ENCODE data around the gene HIBCH.
"Not testable (repeated sequence)": the region's sequence is repeated elsewhere in the genome, so short reads cannot be mapped to it uniquely, and the experiment has no call there.

The HIBCH gene

DNA sequence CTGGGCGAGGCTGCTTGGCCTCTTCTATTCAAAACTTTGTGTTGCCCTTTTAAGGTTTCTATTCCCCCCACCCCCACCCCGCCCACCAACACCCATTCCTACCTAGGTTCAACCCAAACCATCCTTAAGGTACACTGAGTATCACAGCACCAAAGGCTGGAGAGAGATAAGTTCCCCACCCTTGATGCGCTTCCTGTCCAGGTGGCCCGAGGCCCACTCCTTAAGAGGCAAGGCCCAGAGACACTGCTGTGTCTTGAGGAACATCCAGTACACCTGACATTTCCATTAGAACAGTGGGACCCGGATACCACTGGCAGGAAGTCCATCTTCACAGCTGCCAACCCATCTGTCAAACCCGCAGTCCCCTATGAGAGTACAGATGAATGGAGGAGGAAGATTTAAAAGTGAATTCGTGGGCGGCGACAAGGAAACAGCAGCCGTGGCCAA lies 23.5 kb upstream of the HIBCH start:
- no peak for DNase-seq (ENCODE audit: low read depth, low spot score)

DNA sequence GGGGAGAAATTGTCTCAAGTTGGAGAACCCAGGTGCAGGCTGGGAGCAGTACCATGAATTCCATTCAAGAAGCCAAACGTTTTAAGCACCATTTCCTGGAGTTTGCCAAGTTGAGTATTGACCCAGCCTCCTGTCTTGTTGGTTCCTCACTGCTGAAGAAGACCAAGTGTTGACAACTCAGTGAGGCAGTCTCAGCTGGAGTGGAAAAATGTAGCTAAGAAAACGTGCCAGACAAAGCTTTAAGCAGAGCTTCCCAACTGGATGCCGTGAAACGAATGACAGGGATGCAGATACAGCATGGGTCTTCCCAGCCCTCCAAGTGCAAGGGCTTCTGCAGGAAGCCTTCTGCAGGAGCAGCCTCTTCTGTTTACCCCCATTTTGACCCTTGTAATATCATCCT lies 23.0 kb upstream of the HIBCH start:
- DNase-seq (ENCODE audit: low read depth, low spot score), result no peak

DNA sequence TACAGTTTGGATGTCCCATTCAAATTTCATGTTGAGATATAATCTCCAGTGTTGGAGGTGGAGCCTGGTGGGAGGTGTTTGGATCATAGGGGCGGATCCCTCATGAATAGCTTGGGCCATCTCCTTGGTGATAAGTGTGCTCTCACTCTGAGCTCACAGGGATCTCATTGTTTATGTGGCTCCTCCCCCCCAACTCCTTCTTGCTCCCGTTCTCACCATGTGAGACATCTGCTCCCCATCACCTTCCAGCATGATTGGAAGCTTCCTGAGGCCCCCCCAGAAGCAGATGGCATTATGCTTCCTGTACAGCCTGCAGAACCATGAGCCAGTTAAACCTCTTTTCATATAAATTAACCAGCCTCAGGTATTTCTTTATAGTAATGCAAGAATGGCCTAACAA lies 20.7 kb upstream of the HIBCH start:
- DNase-seq (ENCODE audit: low read depth, low spot score), result no peak

DNA sequence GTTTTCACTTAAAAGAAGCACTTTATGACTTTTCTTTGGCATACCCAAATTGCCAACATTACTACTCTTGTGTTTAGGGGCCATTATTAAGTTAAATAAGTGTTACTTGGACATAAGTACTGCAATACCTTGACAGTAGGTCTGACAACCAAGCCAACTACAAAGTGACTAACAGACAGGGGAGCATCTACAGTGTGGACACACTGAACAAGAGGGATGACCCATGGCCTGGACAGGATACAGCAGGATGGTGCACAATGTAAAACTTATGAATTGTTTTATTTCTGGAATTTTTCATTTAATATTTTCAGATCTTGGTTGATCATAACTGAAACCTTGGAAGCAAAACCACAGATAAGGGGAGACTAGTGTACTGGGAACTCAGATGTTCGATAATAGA lies 19.8 kb upstream of the HIBCH start:
- no peak for DNase-seq (ENCODE audit: low read depth, low spot score)

DNA sequence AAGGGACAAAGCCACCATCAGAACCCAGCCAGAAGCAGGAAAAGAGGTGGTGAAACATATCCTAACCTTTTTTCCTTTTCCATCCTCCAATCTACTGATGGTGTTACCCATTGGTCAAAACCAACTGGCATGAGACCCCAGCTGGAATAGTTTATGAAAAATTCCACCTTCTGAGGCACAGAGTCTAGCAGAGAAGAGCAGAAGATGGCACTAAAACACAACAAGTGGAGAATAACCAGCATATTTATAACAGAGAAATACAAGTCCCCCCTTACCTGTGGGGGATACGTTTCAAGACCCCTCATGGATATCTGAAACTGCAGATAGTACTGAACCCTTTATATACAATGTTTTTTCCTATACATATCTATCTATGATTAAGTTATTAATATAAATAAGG lies 18.8 kb upstream of the HIBCH start:
- DNase-seq (ENCODE audit: low read depth, low spot score), result no peak

DNA sequence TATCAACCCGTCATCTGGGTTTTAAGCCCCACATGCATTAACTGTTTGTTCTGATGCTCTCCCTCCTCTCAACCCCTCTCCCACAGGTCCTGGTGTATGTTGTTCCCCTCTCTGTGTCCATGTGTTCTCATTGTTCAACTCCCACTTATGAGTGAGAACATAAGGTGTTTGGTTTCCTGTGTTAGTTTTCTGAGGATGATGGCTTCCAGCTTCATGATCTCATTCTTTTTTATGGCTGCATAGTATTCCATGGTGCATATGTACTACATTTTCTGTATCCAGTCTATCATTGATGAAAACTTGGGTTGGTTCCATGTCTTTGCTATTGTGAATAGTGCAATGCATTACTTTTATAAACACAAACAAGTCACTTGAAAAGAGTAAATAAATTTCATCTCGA lies 16.8 kb upstream of the HIBCH start:
- DNase-seq (ENCODE audit: low read depth, low spot score), result no peak

DNA sequence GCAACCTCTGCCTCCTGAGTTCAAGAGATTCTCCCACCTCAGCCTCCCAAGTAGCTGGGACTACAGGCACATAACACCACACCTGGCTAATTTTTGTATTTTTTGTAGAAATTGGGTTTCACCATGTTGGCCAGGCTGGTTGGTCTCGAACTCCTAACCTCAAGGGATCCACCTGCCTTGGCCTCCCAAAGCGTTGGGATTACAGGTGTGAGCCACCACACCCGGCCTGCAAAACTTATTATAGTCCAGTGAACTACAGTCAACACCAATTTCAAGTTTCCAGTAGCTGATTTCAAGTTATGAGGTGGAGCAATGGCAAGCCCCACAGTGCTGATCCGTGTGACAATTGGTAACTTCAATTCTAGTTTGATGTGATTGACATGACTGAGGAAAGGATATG lies 16.0 kb upstream of the HIBCH start:
- not testable (repeated sequence) for DNase-seq (ENCODE audit: low read depth, low spot score)

DNA sequence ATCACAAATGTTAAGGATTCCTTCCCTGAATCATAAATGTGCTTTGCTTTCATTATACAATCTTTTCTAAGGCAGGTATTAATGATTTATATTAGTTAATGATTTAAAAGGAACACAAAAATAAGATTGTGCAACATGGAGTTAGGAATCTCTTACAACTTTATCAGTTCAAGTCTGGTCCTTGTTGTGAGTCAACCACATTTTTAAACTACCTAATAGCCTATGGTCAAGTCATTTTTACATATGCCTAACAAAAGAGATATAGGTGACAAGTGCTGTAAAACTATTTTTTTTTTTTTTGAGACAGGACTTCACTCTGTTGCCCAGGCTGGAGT lies 15.6 kb upstream of the HIBCH start:
- no peak for DNase-seq (ENCODE audit: low read depth, low spot score)

DNA sequence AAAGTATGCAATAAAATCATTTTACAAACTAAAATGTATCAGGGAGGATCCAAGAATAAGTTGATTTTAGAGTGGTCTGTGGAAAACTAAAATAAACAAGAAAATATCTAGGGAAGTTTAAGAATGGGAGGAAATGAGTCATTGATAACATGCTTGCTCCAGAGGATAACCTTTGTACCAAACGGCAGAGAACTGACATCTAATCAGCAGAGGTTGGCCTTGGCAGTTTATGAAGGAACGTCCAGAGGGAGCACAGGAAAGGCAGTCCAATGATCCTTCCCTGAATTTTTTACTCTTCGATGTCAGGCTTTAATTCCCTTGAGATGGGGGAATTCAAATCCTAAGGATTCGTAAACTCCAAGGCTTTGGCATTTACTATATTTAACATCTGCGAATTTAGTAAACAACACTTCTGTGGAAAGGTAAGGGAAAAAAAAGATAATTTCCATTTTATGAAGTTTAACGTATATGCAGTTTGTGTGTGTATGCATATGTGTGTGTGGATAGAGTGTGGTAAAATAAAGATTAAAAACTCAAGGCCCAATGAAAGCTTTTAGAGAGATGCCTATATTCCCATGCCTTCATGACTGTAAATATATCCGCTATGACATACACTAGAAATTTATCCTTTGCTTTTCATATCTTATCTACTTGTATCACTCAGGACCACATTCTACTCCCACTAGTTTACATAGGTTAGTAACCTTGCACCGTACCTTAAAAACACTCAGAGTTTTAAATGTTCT lies 15.0 kb upstream of the HIBCH start:
- DNase-seq (ENCODE audit: low read depth, low spot score), result no peak

DNA sequence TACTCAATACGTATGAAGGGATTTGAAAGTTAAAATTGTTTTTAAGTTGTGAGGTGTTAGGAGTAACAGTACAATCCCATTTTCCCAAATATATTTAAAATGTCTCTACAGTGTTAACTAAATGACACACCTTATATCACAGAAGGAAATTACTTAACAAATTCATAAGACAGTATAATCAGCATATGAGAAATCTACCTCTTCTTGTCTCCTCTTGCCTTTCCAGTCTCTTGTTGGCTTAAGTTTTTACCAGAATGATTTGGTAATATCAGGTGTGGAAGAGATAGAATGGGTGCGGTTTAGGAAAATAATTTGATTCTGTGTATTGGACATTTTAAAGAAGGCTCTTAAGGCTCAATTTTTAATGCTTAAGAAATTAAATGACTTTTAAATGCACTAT lies 14.3 kb upstream of the HIBCH start:
- no peak for DNase-seq (ENCODE audit: low read depth, low spot score)

DNA sequence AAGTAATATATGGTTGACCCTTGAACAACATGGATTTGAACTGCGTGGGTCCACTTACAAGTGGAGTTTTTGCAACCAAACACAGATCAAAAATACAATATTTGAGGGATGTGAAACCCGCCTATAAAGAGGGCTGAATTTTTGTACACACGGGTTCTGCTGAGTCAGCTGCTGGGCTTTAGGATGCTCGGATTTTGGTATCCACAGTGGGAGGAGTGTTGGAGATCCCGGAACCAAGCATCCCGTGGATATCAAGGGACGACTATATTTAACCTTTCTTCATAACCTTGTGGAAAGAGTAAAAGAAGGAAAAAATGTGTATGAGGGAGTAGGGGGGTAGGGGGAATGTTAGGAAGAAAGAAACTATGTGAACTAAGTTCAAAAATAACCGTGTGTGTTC lies 13.8 kb upstream of the HIBCH start:
- DNase-seq (ENCODE audit: low read depth, low spot score), result no peak

DNA sequence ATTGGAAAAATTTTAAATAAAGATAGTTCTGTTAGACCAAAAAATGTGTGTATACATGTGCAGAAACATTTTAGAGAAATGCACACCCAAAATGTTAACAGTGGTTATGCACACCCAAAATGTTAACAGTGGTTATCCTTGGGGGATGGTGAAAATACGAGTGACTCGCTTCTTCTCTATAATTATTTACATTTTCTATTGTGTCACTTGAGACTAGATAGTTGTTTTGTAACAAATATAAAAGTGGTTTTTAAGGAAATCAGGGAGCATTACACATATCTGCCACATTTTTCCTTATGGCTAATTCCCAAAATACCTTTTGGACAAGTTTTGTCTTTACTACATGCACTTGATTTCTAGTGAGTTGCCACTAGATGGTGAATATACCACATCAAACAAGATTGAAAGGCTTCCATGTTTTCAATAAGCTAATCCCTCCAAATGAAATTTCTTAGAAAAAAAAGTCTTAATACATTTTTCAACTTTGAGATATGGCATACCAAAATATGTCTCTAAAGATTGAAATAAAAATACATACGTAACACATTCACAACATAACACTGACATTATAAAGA lies 9.0 kb upstream of the HIBCH start:
- DNase-seq (ENCODE audit: low read depth, low spot score), result no peak

DNA sequence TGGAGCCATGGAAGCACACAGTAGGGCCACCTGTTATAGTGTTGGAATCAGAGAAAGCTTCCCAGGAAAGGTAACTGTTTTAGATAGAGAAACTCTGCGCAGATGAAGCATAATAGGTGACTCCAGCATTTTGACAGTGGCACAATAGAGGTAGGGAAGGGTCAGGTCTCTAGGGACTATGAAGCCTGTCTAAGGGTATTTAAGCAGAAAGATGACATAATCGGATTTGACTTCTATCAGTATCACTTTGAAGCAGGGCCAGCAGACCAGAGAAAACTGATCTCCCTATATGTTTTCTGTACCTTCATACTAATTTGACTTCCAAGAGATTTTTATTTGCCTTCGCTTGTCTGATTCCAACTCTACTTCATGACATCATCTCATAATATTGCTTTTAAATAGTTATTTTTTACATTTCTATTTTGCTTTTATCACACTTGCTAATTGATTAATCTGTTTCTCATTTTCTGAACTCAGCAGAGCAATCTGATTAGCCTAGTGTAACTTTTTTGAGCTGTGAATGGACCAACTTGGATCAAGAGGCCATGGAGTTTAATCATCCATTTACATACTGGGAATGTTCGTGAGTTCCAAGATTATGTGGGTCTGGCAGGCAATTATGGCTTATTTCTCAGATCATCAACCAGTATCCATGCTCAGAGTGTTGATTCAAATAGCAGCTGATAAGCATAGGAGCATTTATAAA lies 8.4 kb upstream of the HIBCH start:
- no peak for DNase-seq (ENCODE audit: low read depth, low spot score)

DNA sequence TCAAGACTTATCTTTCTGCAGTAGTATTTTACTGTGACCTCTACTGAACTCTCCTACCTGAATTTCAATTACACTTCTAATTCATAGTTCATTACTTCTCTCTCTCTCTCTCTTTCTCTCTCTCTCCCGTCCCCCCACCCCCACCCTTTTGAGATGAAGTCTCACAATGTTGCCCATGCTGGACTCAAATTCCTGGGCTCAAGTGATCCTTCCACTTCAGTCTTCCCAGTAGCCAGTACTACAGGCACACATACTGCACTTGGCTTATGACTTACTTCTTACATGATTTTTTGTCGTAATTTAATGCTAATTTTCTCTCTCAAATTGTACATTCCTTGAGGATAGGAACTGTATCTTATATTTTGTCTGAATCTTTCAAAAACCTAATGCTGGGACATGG lies 6.0 kb upstream of the HIBCH start:
- DNase-seq (ENCODE audit: low read depth, low spot score), result no peak

DNA sequence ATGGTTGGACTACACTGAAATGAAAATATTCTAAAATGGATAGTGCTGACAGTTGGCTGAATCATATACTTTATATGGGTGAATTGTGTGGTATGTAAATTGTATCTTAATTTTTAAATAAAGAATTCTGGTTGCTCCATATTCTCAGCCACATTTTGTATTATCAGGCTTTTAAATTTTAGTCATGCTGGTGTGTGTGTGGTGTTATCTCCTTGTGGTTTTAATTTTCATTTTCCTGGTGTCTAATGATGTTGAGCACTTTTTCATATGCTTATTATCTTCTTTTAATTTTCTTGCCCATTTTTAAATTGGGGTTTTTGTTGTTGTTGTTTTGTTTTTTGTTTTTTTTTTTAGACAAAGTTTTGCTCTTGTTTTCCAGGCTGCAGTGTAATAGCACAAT lies 3.8 kb upstream of the HIBCH start:
- no peak for DNase-seq (ENCODE audit: low read depth, low spot score)

DNA sequence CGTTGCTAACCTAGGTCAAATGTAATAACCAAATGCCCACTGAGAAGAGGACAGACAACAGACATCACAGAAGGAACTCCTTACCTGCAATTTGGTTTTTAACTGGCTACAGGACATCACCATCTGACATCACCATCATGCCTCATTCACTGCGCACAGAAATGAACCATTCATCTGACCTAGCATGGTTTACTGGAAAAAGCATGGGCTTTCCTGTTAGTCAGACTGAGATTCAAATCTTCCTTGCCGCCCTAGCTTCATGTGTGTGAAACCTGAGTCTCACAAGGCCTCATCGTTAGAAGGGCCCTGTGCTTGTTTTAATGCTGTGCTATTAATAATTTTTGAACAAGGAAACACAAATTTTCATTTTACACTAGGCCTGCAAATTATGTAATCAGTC lies 1.1 kb upstream of the HIBCH start:
- peak; percentile 16 for DNase-seq (ENCODE audit: low read depth, low spot score)

DNA sequence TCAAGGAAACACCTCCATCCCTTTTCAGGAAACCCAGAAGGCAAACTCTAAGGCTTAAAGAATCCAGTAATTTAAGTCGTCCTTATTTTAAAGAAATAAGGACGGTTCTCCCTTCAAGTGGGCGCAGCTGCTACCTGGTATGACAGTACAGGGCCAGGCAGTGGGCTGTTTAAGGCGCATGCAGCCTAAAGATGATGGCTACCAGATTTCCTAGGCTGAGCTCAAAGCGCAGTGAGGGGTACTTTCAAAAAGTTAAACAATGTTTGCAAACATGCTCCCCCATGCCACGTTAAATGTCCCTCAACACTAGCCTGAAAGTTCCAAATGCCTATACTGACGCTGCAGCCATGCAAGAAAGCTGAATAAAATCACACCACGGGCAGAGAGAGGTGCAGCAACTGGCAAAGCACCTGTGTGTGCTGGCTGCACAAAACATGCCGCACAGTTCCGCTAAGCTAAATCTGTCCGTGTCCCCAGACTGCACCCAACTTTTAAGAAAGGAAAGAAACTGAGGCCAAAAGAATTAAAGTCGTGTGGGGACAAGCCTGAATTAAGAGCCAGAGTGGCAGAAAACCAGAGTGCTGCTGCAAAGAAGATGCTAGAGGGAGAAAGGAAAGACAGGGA lies 583 bp downstream of the HIBCH start:
- DNase-seq (ENCODE audit: low read depth, low spot score), result no peak

DNA sequence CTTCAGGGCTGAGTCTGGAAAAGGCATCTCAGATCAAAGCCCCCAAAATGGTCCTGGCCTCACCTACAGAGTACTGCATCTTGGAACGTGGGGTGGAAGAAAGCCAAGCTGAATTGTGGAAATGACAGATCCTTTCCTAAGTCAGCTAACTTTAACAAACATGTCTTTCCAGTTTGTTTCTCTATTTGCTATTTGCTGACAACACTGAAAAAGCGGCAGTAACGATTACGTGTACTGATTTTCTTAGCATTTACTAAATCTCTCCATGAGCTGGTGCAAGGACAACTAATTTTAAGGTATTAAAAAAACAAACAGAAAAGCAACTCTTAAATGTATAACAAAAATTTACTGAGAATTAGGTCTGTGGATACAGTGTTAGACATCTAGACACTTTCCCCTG lies 1.1 kb downstream of the HIBCH start:
- no peak for DNase-seq (ENCODE audit: low read depth, low spot score)

DNA sequence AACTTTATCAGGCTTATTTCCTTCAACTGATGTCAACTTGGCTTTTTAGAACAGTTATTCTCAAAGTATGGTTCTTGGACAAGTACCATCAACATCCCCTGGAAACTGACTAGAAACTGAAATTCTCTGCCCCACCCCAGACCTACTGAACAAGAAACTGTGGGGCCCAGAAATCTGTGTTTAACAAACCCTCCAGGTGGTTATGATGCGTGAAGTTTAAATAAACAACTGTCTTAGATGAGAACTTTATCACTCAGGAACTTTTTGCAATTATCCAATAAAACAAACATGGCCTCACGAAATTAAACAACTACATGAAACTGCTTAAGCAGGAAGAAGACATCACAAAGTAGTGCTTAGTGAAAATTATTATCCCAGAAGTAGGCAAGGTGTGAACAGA lies 4.4 kb downstream of the HIBCH start:
- no peak for DNase-seq (ENCODE audit: low read depth, low spot score)

DNA sequence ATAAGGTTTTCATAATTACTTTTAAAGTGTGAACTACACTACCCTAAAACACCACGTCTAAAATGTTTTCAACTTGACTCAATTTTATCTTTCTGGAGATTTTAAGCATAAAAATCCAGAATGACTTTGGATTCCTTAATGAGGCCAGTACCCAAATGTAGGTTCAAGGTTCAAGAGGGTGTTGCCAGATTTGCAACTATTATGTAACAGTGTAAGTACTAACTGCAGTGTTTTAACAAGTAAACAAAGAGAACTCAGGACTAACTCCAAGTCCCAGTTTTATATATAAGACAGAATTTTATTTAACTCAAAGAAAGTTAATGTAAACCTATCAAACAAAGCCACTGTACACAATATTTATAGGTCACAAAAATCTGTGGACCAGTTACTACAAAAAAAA lies 5.7 kb downstream of the HIBCH start:
- no peak for DNase-seq (ENCODE audit: low read depth, low spot score)

DNA sequence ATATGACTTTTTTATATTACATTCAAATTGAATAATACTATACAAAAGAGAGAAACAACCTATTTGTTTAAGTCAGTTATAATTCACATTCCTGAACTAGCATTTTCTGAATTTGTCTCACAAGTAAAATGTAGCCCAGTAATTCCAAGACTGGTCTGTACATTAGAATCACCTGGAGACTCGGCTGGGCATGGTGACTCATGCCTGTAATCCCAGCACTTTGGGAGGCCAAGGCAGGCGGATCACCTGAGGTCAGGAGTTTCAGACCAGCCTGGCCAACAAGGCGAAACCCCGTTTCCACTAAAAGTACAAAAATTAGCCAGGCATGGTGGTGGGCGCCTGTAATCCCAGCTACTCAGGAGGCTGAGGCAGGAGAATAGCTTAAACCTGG lies 7.0 kb downstream of the HIBCH start:
- not testable (repeated sequence) for DNase-seq (ENCODE audit: low read depth, low spot score)

DNA sequence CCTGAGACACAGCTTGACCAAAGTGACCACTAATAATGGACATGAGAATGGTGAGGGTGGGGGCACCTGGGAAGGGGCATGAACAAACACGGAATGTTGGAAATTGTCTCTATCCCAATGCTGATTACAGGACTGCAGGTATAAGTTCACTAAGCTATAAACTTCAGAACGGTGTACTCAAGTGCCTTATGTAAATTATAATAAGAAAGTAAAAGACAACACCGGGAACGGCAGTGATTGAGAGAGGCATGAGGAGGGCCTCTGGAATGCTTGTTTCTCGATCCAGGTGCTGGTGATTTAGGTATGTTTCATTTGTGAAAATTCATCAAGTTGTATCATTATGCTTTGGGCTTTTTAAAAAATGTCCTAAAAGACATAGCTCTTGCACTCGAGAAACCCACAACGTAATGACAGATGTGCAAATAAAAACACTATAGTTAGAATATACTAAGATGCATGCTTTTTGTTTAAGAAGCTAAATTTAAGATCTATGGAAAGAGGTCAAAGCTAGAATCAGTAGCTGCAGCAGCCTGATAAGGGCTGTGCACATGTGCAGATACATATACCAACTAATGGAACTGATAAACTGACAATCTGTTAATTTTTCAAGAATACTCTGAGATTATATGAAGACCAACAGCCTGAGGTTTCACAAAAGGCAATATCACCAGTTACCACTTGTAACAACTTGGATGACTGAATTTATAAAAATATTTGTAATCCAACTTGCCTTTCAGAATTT lies 7.6 kb downstream of the HIBCH start:
- DNase-seq (ENCODE audit: low read depth, low spot score), result no peak
